Small intestine (tissue), 7 donors: ENCODE results near the gene TMEM62. TPM values are rescaled to one million over a fixed set of nuclear protein-coding genes. Genes with fewer than 3 reads are reported as not detected.

Experiments used
- DNase-seq, 2 donors: peaks; one replicate each; pipeline versions ENCODE4 v3.0.0 to v3.0.0-alpha.2; 2013
- FAIRE-seq: peaks from 2 replicates; lab custom pipeline; 2012; peaks lifted over from hg19 to GRCh38; lab: Jason Lieb, UNC
- H3K27ac ChIP-seq, 3 donors: one replicate each; pipeline ENCODE4 v1.5.1; 2013; ENCODE audit warnings: low read length in 2 of 3, mild to moderate bottlenecking in 2 of 3, control low read depth in 1 of 3, inconsistent platforms in 1 of 3, low read depth in 1 of 3, moderate library complexity in 1 of 3
- H3K27me3 ChIP-seq, 3 donors: one replicate each; pipeline ENCODE4 v1.6.1; 2013; ENCODE audit warnings: low read length in 3 of 3, inconsistent platforms in 1 of 3; ENCODE audit not compliant: control insufficient read depth in 3 of 3, insufficient read depth in 3 of 3
- H3K36me3 ChIP-seq, 3 donors: one replicate each; pipeline ENCODE4 v1.6.1; 2013; ENCODE audit warnings: low read length in 3 of 3, inconsistent platforms in 1 of 3, low read depth in 1 of 3, mild to moderate bottlenecking in 1 of 3, moderate library complexity in 1 of 3; ENCODE audit not compliant: control insufficient read depth in 3 of 3, insufficient read depth in 2 of 3
- H3K4me1 ChIP-seq, 3 donors: one replicate each; pipeline ENCODE4 v1.6.1; 2013; ENCODE audit warnings: low read length in 2 of 3, inconsistent platforms in 1 of 3, low read depth in 1 of 3, mild to moderate bottlenecking in 1 of 3, moderate library complexity in 1 of 3; ENCODE audit not compliant: control insufficient read depth in 3 of 3, insufficient read depth in 2 of 3
- H3K4me3 ChIP-seq, 3 donors: one replicate each; pipeline ENCODE4 v1.5.1; 2013; ENCODE audit warnings: low read length in 3 of 3, control low read depth in 1 of 3, inconsistent platforms in 1 of 3, low read depth in 1 of 3, mild to moderate bottlenecking in 1 of 3, moderate library complexity in 1 of 3
- H3K9me3 ChIP-seq, 2 donors: one replicate each; pipeline ENCODE4 v1.6.1; 2013; ENCODE audit warnings: low read depth in 1 of 2, low read length in 1 of 2; ENCODE audit not compliant: control insufficient read depth in 2 of 2, insufficient read depth in 1 of 2
- WGBS, 3 donors: extraction: QIAGEN DNeasy Blood & Tissue Kit; methylation state at CpG; one replicate each; pipeline ENCODE4 v1.1.7; 2013; 5-methylcytosine and 5-hydroxymethylcytosine counted together
- polyA plus RNA-seq, 4 donors: library from polyadenylated mRNA; stranded (reverse) in 3 of 4; unstranded in 1 of 4; fragments of 200-250 nt in 3 of 4; fragments of 120-200 nt in 1 of 4; gene quantifications; one replicate each; pipeline versions ENCODE4 v1.2.1 to v1.2.3, GENCODE V29; 2013
- donor health status: healthy with polysubstance abuse.
- donor health status: control.
- donor health status: control.
- donor health status: Bipolar disorder and iron deficiency.
- donor health status: healthy.

Gene TMEM62
- polyA plus RNA-seq, 4 donors = 21.3 to 36.6 (median 30.3) TPM

DNA sequence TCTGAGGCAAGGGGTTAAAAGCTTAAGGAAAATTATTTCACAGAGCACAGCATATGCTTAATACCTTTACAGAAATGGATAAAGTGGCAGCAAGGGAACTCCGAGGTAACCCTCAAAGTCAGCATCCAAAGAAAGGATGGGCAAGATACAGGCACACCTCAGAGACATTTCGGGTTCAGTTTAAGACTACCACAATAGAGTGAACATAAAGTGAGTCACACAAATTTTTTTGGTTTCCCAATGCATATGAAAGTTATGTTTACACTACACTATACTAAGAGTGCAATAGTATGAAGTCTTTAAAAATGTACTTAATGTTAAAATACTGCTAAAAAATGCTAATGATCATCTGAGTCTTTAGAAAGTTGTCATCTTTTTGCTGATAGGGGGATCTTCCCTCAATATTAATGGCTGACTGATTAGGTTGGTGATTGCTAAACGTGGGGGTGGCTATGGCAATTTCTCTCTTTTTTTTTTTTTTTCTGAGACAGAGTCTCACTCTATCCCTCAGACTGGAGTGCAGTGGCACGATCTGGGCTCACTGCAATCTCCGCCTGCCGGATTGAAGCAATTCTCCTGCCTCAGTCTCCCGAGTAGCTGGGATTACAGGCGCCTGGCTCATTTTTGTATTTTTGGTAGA, 37.6 kb upstream of the TMEM62 start:
- peaks cover 0 to 6% (median 0%) of the 10 kb centered on the region in 3 donors for H3K4me1 ChIP-seq
- H3K27ac ChIP-seq = no peak overlapping the region
- H3K4me3 ChIP-seq = no peak overlapping the region
- no peaks in the 10 kb centered on the region for H3K27me3 ChIP-seq
- 86 to 90% (median 90%) methylated on average over 8 of the region's 8 CpGs for WGBS, 3 donors
- peaks cover 0 to 3% (median 0%) of the 10 kb centered on the region in 3 donors for H3K36me3 ChIP-seq
- no peak for DNase-seq
- FAIRE-seq = no peak
- H3K9me3 ChIP-seq = no peaks in the 10 kb centered on the region

DNA sequence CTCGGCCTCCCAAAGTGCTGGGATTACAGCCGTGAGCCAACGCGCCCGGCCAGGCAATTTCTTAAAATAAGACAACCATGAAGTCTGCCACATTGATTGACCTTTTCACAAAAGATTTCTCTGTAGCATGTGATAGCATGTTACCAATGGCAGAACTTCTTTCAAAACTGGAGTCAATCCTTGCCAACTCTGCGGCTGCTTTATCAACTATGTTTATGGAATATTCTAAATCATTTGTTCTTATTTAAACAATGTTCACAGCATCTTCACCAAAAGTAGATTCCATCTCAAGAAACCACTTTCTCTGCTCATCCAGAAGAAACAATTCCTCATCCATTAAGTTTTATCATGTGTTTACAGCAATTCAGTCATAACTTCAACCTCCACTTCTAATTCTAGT, 37.0 kb upstream of the TMEM62 start:
- peaks cover 0 to 6% (median 0%) of the 10 kb centered on the region in 3 donors for H3K4me1 ChIP-seq
- DNase-seq = no peak
- FAIRE-seq = no peak

DNA sequence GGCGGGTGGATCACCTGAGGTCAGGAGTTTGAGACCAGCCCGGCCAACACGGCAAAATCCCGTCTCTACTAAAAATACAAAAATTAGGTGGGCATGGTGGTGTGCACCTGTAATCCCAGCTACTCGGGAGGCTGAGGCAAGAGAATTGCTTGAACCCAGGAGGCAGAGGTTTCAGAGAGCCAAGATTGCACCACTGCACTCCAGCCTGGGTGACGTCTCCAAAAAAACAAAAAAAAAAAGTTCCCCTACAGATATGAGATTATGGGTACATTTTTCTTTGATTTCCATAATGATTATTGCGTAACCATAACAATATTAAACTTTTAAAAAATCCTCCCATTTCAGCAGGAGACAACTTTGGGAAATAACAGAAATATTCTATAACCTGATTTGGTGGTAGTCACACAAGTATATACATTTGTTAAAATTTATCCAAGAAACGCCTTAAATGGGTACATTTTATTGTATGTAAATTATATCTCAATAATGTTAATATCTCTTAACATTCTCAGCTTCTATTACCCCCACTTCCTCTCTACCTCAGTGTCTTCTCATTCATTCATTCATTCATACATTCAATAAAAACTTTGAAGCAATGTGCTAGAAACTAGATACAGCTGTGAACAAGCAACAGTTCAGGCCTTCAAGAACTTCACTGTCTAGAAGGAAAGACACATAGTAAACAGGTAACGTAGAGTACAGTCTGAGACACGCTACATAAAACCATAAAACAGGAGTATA, 34.1 kb upstream of the TMEM62 start:
- no peak for FAIRE-seq
- peaks cover 0 to 7% (median 4%) of the 10 kb centered on the region in 3 donors for H3K4me1 ChIP-seq
- no peak for DNase-seq
- H3K27ac ChIP-seq = no peak overlapping the region
- H3K9me3 ChIP-seq = no peaks in the 10 kb centered on the region
- H3K27me3 ChIP-seq = no peaks in the 10 kb centered on the region
- H3K36me3 ChIP-seq = peaks cover 0 to 4% (median 0%) of the 10 kb centered on the region in 3 donors
- 98% methylated on average over 10 of the region's 10 CpGs for WGBS, 3 donors
- no peak overlapping the region for H3K4me3 ChIP-seq

More for the DNA sequence above, 37.0 kb upstream of the TMEM62 start:
- no peak overlapping the region for H3K4me3 ChIP-seq
- H3K27me3 ChIP-seq = no peaks in the 10 kb centered on the region
- WGBS, 3 donors = 85 to 92% (median 90%) methylated on average over 6 of the region's 6 CpGs
- no peaks in the 10 kb centered on the region for H3K9me3 ChIP-seq
- no peak overlapping the region for H3K27ac ChIP-seq
- H3K36me3 ChIP-seq = peaks cover 0 to 3% (median 0%) of the 10 kb centered on the region in 3 donors

DNA sequence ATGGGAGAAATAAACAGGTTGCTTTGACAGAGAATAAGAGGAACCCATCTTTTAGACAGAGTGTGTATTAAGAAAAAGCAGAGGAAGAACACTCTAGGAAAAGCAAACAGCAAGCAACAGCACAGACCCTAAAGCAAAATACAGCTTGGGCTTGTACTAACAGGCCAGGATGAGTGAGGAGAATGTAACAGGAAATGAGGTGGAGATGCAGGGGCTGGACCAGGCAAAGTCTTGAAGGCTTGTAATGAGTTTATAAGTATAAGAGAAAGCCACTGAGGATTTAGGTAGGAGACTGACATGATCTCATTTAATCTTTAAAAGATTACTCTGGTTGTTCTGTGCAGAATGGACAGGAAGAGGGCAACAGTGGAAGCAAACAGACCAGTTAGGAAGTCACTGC, 32.4 kb upstream of the TMEM62 start:
- no peaks in the 10 kb centered on the region for H3K9me3 ChIP-seq

DNA sequence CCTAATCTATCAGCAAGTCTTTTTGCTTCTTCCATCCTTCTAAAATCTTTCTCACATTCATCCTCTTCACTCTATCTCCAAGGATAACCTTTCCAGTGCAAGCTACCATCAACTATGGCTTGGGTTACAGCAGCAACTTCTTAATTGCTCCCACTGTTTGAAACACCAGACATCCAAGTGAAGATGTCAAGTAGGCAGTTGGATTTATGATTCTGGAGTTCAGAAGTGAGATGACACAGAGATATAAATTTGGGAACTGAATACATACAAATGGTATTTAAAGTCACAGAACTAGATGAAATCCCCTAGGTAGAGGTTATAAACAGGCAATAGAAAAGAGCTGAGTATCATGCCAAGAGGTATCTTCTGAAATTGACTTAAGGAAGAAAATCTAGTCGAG, 31.2 kb upstream of the TMEM62 start:
- DNase-seq (no peak), FAIRE-seq (no peak)
- no peaks in the 10 kb centered on the region for H3K9me3 ChIP-seq
- no peaks in the 10 kb centered on the region for H3K27me3 ChIP-seq
- H3K4me3 ChIP-seq = no peak overlapping the region
- WGBS, 3 donors = 88 to 95% (median 92%) methylated on average over 1 of the region's 1 CpG
- no peak overlapping the region for H3K27ac ChIP-seq
- peaks cover 0 to 4% (median 0%) of the 10 kb centered on the region in 3 donors for H3K36me3 ChIP-seq
- peaks cover 0 to 7% (median 6%) of the 10 kb centered on the region in 3 donors for H3K4me1 ChIP-seq

More for the DNA sequence above, 32.4 kb upstream of the TMEM62 start:
- H3K36me3 ChIP-seq = peaks cover 0 to 4% (median 0%) of the 10 kb centered on the region in 3 donors
- FAIRE-seq = no peak
- H3K27ac ChIP-seq = no peak overlapping the region
- H3K27me3 ChIP-seq = no peaks in the 10 kb centered on the region
- no peak overlapping the region for H3K4me3 ChIP-seq
- no peak for DNase-seq
- peaks cover 0 to 7% (median 6%) of the 10 kb centered on the region in 3 donors for H3K4me1 ChIP-seq

DNA sequence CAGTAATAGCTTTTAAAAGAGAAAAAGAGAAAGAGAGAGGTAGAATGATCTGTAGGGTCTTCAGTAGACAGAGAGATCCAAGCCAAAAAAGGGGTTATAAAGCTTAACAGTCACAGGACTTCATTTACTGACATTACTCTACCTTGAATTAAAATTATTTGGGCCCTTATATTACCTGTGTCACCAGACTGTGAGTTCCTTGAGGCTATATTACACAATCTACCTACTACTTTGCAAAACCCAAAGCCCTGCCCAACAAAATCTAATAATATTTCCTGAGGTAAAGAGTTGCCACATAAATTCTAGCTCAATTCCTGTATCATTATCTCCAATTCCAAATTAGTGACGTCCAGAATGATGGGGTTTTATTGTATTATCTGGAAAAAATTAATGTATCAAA, 29.5 kb upstream of the TMEM62 start:
- Histone ChIP-seq H3K4me1 (peaks cover 0 to 7% (median 6%) of the 10 kb centered on the region in 3 donors), H3K27ac (no peak overlapping the region), H3K4me3 (no peak overlapping the region), H3K36me3 (peaks cover 0 to 4% (median 0%) of the 10 kb centered on the region in 3 donors), H3K9me3 (no peaks in the 10 kb centered on the region), H3K27me3 (no peaks in the 10 kb centered on the region)
- no peak for DNase-seq
- 53 to 70% (median 59%) methylated on average over 1 of the region's 1 CpG for WGBS, 3 donors
- FAIRE-seq = no peak

DNA sequence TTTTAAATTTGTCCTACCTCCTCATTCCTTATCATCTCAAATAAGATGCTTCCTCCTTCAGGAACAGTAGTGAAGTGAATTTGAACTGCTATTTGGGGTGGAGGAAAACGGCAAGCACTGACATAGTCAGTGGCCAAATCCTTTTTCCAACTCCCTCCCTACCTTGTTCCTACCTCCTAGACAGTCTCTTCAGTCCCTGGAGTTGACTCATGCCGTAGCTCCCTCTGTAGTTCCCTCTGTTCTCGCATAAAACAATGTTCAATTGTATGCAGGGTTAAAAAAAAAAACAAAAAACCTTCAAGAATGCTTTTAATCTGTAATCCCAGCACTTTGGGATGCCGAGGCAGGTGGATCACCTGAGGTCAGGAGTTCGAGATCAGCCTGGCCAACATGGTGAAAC, 29.0 kb upstream of the TMEM62 start:
- H3K9me3 ChIP-seq = no peaks in the 10 kb centered on the region
- 30 to 56% (median 54%) methylated on average over 5 of the region's 5 CpGs for whole genome bisulfite sequencing, 3 donors
- no peak for FAIRE-seq
- H3K27me3 ChIP-seq = no peaks in the 10 kb centered on the region
- no peak overlapping the region for H3K4me3 ChIP-seq
- peaks cover 0 to 7% (median 6%) of the 10 kb centered on the region in 3 donors for H3K4me1 ChIP-seq
- no peak overlapping the region for H3K27ac ChIP-seq
- DNase-seq = no peak
- peaks cover 0 to 4% (median 0%) of the 10 kb centered on the region in 3 donors for H3K36me3 ChIP-seq

DNA sequence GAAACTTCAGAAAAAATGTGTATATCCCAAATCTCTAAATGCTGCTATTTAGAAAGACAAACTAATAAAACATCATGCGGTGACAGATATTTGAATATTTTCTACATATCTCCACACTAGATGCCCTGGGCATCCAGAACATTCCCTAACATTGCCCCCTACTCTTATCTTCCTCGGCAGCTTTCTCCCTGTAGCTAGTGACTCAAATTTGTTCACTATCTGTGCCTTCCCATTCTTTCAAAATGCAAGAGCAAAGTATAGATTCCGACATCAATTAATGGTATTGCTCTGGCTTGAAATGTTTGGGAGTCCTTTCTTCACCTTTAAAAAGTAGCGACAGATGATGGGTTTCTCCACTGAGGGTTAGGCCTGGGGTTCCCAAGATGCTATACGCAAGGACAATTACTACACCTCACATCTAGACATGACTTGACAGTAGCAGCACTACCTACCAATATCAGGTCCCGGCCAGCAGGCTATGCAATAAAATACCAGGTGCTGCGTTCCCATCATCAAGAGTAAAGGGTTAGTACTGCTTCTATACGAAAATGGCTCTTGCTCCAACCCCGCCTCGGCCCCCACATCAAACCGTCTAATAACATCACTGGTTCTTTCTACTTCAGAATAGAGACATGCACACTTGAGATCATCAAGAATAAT, 28.2 kb upstream of the TMEM62 start:
- FAIRE-seq (no peak), DNase-seq (peak in 1 of 2 donors; percentile 56)
- WGBS, 3 donors = 10% methylated on average over 11 of the region's 11 CpGs
- H3K27ac ChIP-seq = peak overlapping the region; percentile 55 to 94 (median 94)
- peak overlapping the region; percentile 70 to 76 (median 70) for H3K4me3 ChIP-seq
- H3K9me3 ChIP-seq = no peaks in the 10 kb centered on the region
- H3K36me3 ChIP-seq = peaks cover 0 to 4% (median 0%) of the 10 kb centered on the region in 3 donors
- H3K27me3 ChIP-seq = no peaks in the 10 kb centered on the region
- peaks cover 0 to 7% (median 6%) of the 10 kb centered on the region in 3 donors for H3K4me1 ChIP-seq
